Panc1 (cell line): ENCODE data around the gene FIG4. TPM values are rescaled to one million over a fixed set of nuclear protein-coding genes. Genes with fewer than 3 reads are reported as not detected.

Experiments used
- ATAC-seq: fragments of 200-7000 bp; cut with Tn5 transposase; 2 replicates; pipeline ENCODE4 v1.9.1; 2020; ENCODE audit warnings: mild to moderate bottlenecking, moderate library complexity
- BruUV-seq: library from RNA; stranded (reverse); fragments of 400-500 nt; replicated peaks from 2 replicates; lab custom pipeline; 2021; lab: Mats Ljungman, UMichigan
- CTCF ChIA-PET: fragments of 300-600 bp; sonication (Branson Sonifier 250); formaldehyde crosslinking; loops from one replicate; lab custom pipeline; 2022; ENCODE audit warnings: antibody characterized with exemption; lab: Charles Lee
- POLR2A ChIA-PET: fragments of 300-600 bp; sonication (Branson Sonifier 250); formaldehyde crosslinking; loops from one replicate; lab custom pipeline; 2022; ENCODE audit warnings: antibody characterized with exemption; lab: Charles Lee
- DNase-seq: peaks from one replicate; pipeline ENCODE4 v3.0.0-alpha.2; 2010; ENCODE audit warnings: low read depth, low spot score
- H3K27ac ChIP-seq: 2 replicates; pipeline ENCODE4 v1.5.1; 2011; ENCODE audit warnings: mild to moderate bottlenecking, low read length, inconsistent platforms
- H3K27me3 ChIP-seq: fragments of 200-500 bp; sonication (Bioruptor generic); 2 replicates; pipeline ENCODE4 v1.6.0; 2014; ENCODE audit warnings: low read length, inconsistent platforms; ENCODE audit not compliant: control insufficient read depth, insufficient read depth
- H3K36me3 ChIP-seq: fragments of 200-500 bp; sonication (Bioruptor generic); 2 replicates; pipeline ENCODE4 v1.5.1; 2014; ENCODE audit warnings: inconsistent platforms, mild to moderate bottlenecking, low read length, moderate library complexity; ENCODE audit not compliant: control insufficient read depth, insufficient read depth
- H3K4me1 ChIP-seq: 2 replicates; pipeline ENCODE4 v1.5.1; 2011; ENCODE audit warnings: inconsistent platforms, mild to moderate bottlenecking, low read length, moderate library complexity; ENCODE audit not compliant: control insufficient read depth, insufficient read depth
- H3K4me3 ChIP-seq, 2 experiments: 2 replicates each; pipeline ENCODE4 v1.5.1; 2011 to 2012; ENCODE audit warnings: low read depth in 2 of 2, low read length in 2 of 2, mild to moderate bottlenecking in 2 of 2, inconsistent platforms in 1 of 2, moderate library complexity in 1 of 2
- H3K9me3 ChIP-seq: fragments of 200-500 bp; sonication (Bioruptor generic); 2 replicates; pipeline ENCODE4 v1.5.1; 2014; ENCODE audit warnings: low read depth, mild to moderate bottlenecking, inconsistent platforms, low read length, moderate library complexity; ENCODE audit not compliant: control insufficient read depth, insufficient read depth
- CTCF ChIP-seq: fragments of 450-650 bp; IDR thresholded peaks from 2 replicates; pipeline ENCODE4 v1.5.1; 2017; ENCODE audit warnings: mild to moderate bottlenecking
- POLR2AphosphoS5 ChIP-seq: IDR thresholded peaks from 2 replicates; pipeline ENCODE4 v1.6.1; 2012; ENCODE audit warnings: mild to moderate bottlenecking, low read depth, low read length, moderate library complexity
- REST ChIP-seq, 2 experiments: IDR thresholded peaks; 2 replicates each; pipeline ENCODE4 v1.6.1; 2011 to 2012; ENCODE audit warnings: low read depth in 2 of 2, control low read depth in 1 of 2, low read length in 1 of 2, mild to moderate bottlenecking in 1 of 2, moderate library complexity in 1 of 2; ENCODE audit not compliant: insufficient read depth in 1 of 2
- SIN3A ChIP-seq: IDR thresholded peaks from 2 replicates; pipeline ENCODE4 v1.6.1; 2012; ENCODE audit warnings: low read depth, mild to moderate bottlenecking, low read length, moderate library complexity, borderline replicate concordance; ENCODE audit not compliant: insufficient read depth
- TCF7L2 ChIP-seq: IDR thresholded peaks from 2 replicates; pipeline ENCODE4 v1.6.1; 2011; ENCODE audit warnings: mild to moderate bottlenecking, low read depth, low read length, inconsistent platforms
- in situ Hi-C: cut with HindIII; loops from 2 replicates; pipeline ENCODE4 v1.10.0; 2016; ENCODE audit warnings: low sequenced_read_pairs, low pct_unique_long_range_greater_than_20kb
- intact Hi-C: fragments of 100-400 bp; cut with micrococcal nuclease; formaldehyde crosslinking; loops from one replicate; pipeline ENCODE4 v1.10.0; 2022; ENCODE audit not compliant: unreplicated experiment
- total RNA-seq: library from RNA; stranded (reverse); gene quantifications from one replicate; pipeline ENCODE4 v1.2.1, GENCODE V29; 2021; ENCODE audit not compliant: unreplicated experiment

The FIG4 gene
- total RNA-seq, 1 experiment from 2014 or later: 19.0 TPM

- ATAC-seq (no peak), DNase-seq (no peak)
- Histone ChIP-seq H3K4me3 (no peak overlapping the region), H3K4me1 (no peaks in the 10 kb centered on the region), H3K27ac (no peak overlapping the region), H3K36me3 (no peaks in the 10 kb centered on the region), H3K27me3 (peaks cover 2% of the 10 kb centered on the region; the same call in 1 of the 2 replicates), H3K9me3 (no peaks in the 10 kb centered on the region)
- ChIA-PET POLR2A (no interaction called here), CTCF (no interaction called here)
- intact Hi-C loops (no loop called here), in situ Hi-C loops (no loop called here)
- no peak for TF ChIP-seq TCF7L2
- TF ChIP-seq CTCF: no peak
- TF ChIP-seq SIN3A: no peak
- TF ChIP-seq REST (IDR thresholded peaks at IDR 0.05; ENCODE audit: insufficient read depth in 1 of 2, low read depth in 2 of 2, low read length in 1 of 2): no peak
- no peak for TF ChIP-seq POLR2AphosphoS5
- BruUV-seq: no TSS peak
Measured at GRCh38 chr6:109653264-109653663, 37.8 kb upstream of the FIG4 start.

- H3K27ac ChIP-seq: no peak overlapping the region
- no peak for ATAC-seq
- no peak overlapping the region for H3K4me3 ChIP-seq
- no peaks in the 10 kb centered on the region for H3K36me3 ChIP-seq
- H3K4me1 ChIP-seq: no peaks in the 10 kb centered on the region
- CTCF ChIA-PET: no interaction called here
- DNase-seq: no peak
- BruUV-seq: no TSS peak
- in situ Hi-C loops (no loop called here), intact Hi-C loops (no loop called here)
- peaks cover 10% of the 10 kb centered on the region; the same call in 1 of the 2 replicates for H3K27me3 ChIP-seq
- no peaks in the 10 kb centered on the region for H3K9me3 ChIP-seq
- no peak for TF ChIP-seq CTCF
- TF ChIP-seq TCF7L2: no peak
- no peak for TF ChIP-seq POLR2AphosphoS5
- no peak for TF ChIP-seq REST (IDR thresholded peaks at IDR 0.05; ENCODE audit: insufficient read depth in 1 of 2, low read depth in 2 of 2, low read length in 1 of 2)
- TF ChIP-seq SIN3A: no peak
- POLR2A ChIA-PET: no interaction called here
Measured at GRCh38 chr6:109655761-109656262, 35.3 kb upstream of the FIG4 start.
